WI38 (cell line): ENCODE data around the gene ANO4.
"Not testable (repeated sequence)": the region's sequence is repeated elsewhere in the genome, so short reads cannot be mapped to it uniquely, and the experiment has no call there.

Experiments
- H3K4me3 ChIP-seq: 2 replicates; pipeline ENCODE4 v1.5.1; 2011; ENCODE audit warnings: low read depth, mild to moderate bottlenecking, control low read depth, low read length
- TF ChIP-seq, protein P1 (sequence below): IDR thresholded peaks from 2 replicates; pipeline ENCODE4 v1.5.1; 2012; ENCODE audit warnings: low read depth, mild to moderate bottlenecking, control low read depth, low read length

ANO4 gene

DNA sequence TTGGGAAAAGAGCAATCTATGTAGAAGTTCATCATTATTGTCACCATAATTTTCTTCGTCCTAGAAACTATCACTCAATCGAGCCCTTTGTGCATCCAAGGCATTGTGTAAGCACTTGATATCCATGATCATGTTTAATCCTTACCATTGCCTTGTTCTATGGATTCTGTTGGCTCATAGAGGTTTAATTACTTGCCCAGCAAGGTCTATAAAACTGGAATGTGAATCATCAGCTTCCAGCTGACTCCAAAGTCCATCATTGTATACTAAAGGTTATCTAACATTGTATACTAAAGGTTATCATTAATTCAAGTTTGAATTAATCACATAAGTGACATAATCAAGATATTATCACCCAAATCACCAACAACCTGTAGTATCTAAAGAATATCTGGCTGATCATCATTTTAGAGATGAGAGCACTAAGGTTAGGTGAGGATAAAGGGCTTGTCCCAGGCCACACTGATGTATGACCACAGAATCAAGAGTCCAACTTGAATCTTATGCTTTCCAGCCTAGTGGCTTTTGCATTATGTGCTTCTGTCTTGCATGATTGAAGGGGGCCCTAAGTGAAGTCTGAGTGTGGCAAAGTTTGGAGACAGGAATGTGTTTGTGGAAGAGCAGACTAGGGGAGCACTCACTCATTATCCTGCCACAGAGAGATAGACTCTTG is 188.1 kb downstream of the ANO4 start:
- no peak overlapping the region for H3K4me3 ChIP-seq
- TF ChIP-seq, protein P1, sequence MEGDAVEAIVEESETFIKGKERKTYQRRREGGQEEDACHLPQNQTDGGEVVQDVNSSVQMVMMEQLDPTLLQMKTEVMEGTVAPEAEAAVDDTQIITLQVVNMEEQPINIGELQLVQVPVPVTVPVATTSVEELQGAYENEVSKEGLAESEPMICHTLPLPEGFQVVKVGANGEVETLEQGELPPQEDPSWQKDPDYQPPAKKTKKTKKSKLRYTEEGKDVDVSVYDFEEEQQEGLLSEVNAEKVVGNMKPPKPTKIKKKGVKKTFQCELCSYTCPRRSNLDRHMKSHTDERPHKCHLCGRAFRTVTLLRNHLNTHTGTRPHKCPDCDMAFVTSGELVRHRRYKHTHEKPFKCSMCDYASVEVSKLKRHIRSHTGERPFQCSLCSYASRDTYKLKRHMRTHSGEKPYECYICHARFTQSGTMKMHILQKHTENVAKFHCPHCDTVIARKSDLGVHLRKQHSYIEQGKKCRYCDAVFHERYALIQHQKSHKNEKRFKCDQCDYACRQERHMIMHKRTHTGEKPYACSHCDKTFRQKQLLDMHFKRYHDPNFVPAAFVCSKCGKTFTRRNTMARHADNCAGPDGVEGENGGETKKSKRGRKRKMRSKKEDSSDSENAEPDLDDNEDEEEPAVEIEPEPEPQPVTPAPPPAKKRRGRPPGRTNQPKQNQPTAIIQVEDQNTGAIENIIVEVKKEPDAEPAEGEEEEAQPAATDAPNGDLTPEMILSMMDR, result no peak

DNA sequence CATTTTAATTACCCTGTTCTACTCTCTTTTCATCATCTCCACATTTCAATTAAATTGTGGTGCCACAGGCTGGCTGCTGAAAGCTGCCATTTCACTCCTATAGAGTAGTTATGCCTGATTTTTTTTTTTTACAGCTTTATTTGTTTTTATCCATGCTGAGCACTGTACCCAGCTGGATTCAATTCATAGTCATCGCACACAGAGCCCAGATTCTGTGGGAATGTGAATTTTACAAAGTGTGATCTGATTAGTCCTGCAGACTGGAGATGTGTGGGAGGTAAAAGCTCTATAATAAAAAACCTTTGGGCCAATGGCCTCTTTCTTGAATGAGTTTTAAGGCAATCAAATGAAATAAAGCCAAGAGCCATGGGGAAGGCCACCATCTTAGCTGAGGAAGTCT is 190.2 kb downstream of the ANO4 start:
- TF ChIP-seq, protein P1, result no peak
- no peak overlapping the region for H3K4me3 ChIP-seq

DNA sequence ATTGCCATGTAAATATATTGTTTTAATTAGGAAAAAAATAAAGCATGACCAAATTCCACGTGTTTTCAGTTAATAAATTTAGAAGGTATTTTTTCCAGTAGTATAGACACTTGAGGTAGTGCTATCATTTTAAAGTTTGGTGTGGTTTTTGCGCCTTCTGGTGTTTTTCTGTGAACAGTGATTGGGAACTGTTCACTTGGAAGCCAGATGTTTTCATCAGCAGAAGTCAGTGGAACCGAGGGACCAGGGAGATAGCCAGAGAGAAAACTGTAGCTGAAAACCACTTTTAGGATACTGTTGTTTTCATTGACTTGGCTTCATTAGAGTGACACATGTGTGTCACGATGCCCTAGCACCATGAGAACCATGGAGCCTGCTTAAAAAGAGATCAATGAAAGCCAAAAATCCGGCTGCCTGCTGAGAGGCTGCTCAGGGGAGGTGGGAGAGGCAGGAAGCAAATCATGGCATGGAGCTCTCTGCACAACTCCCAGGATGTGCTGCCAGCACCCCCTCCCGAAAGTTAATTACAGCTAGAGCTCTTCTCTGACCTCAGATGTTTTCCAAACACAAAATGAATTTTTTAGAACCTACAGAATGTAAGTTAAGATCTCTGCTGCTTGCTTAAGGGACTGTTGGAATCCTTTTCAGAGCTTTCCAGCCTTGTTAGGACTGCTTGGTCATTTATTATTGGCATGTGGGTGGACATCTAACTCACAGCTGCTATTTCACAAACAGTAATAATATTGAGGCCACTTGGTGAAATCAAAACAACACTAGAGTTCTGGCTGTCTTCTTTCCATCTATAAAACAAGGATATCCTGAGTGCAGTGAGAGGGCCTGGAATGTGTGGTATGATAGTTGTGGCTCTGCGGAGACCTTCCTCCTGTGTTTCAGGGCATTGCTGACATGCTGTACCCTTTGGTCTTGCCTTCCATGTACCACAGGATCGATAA is 192.3 kb downstream of the ANO4 start:
- TF ChIP-seq, protein P1, result no peak

DNA sequence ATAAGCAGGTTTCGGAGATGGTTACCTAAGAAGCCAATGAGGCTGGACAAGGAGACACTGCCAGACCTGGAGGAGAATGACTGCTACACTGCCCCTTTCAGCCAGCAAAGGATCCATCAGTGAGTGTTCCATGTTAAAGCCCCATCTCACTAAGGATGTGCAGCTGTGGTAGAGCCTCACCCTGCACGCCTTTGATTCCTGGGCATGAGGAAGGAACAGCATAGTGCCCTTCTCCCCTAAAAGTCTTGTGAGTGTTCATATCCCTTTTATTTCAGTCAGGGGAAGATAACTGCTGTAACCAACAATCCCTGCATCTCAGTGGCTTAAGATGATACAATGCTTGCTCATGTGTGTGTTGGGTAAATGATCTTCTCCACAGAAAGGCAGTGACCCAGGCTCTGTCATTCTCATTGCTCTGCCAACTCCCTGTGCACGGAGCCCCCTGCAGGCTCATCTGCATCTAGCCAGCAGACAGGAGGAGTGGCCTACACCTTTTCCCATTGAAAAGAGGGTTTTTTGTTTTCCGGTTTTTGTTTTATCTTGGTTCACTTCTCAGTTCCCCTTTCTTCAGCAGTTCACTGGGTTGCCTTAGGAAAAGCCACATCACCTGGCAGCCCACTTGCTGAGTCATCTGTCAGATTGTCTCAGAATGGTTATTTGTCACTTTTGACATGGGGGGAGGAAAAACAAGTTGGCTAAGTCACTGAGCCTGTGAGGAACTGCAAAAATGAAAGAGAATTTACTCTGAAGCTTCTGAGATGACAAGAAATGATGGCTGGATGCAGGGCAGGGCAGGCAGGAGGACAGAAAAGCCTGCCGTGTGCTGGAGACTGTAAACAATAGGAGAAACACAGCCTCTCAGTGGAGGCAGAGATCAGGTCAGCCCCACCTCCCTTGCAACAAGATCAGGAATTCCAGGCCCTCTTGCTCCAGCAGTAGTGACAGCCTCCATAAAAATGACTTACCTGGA is 193.3 kb downstream of the ANO4 start:
- TF ChIP-seq, protein P1, result peak; percentile 56; the same call in 1 of the 2 replicates
- no peak overlapping the region for H3K4me3 ChIP-seq

More for the DNA sequence above, 192.3 kb downstream of the ANO4 start:
- H3K4me3 ChIP-seq, result no peak overlapping the region

DNA sequence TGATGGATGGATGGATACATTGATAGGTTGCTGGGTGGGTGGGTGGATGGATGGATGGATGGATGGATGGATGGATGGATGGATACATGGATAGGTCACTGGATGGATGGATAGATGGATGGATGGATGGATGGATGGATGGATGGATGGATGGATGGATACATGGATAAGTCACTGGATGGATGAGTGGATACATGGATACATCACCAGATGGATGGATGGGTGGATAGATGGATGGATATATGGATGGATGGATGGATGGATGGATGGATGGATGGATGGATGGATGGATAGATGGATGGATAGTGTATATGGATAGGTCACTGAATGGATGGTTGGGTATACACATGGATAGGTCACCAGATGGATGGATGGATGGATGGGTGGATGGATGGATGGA is 194.9 kb downstream of the ANO4 start:
- H3K4me3 ChIP-seq, result not testable (repeated sequence)

DNA sequence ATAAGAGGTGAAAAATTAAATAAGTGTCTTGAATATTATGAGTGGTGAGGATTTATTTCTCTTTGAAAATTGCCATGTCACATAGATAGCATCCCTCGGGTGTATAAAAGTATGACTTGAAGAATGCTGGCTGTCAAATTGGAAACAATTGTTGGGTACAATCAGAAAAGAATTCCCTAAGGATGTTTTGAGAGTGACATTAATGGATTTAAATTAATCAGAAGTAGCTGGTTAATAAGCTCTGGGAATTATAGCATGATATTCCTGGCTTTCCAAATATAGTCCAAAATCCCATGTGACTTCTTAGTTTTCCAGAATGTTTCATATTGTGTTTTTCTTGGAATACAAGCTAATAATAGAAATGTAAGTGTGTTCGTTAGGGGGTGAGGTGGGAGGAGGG is 196.5 kb downstream of the ANO4 start:
- TF ChIP-seq, protein P1, result no peak
- no peak overlapping the region for H3K4me3 ChIP-seq

DNA sequence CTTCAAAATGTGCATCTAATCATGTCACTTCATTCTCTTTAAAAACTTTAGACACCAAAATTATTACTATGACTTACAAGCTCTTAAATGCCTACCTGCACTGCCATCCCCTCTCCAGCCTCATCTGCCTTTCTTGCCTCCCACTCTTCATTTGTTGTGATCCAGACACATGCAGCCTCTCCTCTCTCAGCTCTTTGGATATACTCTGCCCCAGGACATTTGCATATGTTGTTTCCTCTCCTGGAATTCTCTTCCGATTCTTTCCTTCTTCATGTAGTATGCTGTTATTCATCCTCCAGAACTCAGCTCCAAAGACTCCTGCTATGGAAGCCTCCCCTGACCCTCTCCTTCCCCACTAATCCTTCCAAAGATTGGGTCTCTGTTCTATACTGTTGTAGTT is 197.6 kb downstream of the ANO4 start:
- TF ChIP-seq, protein P1, result no peak
- H3K4me3 ChIP-seq, result no peak overlapping the region
